Epidermal melanocyte (primary cell): ENCODE measurements around the gene DAG1.

ENCODE experiments used
- DNase-seq: peaks from one replicate; pipeline ENCODE4 v3.0.0; 2011; ENCODE audit warnings: low spot score; ENCODE audit not compliant: insufficient read length

Gene DAG1

DNA sequence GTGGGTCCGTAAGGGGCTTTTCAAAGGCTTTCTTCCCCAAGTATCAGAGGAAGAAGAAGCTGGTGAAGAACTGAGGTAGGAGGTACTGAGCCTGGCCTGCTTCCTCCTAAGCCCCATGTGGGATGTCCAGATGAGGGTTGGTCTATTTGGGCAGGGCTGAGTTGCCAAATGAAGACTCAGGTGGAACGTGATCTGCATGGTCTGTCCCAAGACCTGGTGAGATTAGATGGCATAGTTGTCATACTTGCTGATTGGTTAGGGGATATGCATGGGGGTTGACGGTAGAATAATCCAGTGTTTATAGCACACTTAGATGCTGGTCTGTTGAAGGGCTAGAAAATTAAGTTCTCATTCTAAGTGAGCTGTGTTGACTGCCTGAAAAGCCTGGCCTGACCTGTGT lies 47.9 kb downstream of the DAG1 start:
- DNase-seq, result no peak

- DNase-seq, result no peak
Observed at GRCh38 chr3:49518441-49518840, 48.4 kb downstream of the DAG1 start.

- peak; percentile 27 for DNase-seq
Observed at GRCh38 chr3:49519296-49519695, 49.2 kb downstream of the DAG1 start.

DNA sequence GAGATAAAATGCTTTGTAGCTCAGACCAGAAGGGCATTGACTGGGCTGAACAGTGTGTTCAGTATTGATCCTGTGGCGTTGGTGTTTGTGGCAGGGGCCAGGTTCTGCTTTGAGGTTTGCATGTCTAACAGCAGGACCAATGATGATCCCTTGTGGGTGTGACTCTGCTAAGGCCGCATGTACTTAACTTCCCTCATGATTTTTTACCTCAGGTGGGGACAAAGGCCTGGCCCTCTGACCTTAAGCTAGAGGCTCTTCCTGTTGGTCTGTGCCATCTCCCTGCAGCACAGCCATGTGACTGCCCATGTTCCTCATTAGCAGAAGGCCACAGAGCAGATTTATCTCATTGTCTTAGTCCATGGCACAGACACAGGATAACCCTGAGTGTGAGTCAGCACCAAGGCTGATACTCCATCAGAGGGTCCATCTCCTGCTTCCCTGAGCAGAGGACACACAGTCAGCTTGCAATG lies 49.9 kb downstream of the DAG1 start:
- DNase-seq, result no peak

DNA sequence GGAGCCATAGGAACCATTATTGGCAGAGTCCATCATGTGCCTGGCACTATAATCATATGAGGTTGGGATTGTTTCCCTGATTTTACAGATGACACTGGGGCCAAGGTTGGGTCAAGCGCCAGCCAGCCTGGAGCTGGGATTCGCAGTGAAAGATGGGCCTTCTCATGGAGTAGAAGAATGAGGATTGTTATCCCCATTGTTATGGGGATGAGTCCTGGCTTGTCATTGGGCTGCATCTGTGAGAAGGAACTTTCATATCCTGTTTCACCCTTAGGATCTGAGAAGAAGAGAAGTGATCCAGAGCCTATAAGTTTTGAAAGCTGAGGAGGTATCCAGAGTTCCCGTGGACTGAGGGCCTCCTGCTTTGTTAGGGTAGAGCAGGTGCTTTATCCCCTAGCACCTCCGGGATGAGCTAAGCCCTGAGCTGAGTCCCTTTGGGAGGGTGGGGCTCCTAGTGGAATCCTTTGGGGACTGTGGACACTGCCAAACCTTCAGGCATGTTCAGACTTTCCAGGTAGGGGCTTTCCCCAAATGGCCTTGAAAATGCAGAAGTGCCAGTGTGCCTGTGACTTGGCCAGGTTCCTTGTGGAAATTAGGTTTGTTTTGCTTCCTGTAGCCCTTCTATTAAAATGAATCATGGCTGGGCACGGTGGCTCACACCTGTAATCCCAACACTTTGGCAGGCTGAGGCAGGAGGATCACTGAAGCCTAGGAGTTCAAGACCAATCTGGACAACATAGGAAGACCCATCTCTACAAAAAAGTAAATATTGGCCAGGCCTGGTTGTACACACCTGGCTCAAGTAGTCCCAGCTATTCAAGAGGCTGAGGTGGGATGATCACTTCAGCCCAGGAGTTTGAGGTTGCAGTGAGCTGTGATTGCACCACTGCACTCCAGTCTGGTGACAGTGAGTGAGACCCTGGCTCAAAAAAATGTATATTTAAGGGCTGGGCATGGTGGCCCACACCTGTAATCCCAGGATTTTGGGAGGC lies 54.0 kb downstream of the DAG1 start:
- no peak for DNase-seq

GRCh38 chr3:49529567-49529966 lies 59.5 kb downstream of the DAG1 start:
- DNase-seq, result no peak

GRCh38 chr3:49530231-49530630 lies 60.2 kb downstream of the DAG1 start:
- DNase-seq, result no peak

DNA sequence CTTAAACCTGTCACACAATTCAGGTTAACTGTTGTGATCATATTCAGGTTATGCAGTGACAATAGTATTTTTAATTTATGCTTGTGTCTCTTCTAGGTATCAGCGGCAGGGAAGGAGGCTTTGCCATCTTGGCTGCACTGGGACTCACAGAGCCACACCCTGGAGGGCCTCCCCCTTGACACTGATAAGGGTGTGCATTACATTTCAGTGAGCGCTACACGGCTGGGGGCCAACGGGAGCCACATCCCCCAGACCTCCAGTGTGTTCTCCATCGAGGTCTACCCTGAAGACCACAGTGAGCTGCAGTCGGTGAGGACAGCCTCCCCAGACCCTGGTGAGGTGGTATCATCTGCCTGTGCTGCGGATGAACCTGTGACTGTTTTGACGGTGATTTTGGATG lies 60.6 kb downstream of the DAG1 start:
- DNase-seq, result no peak

DNA sequence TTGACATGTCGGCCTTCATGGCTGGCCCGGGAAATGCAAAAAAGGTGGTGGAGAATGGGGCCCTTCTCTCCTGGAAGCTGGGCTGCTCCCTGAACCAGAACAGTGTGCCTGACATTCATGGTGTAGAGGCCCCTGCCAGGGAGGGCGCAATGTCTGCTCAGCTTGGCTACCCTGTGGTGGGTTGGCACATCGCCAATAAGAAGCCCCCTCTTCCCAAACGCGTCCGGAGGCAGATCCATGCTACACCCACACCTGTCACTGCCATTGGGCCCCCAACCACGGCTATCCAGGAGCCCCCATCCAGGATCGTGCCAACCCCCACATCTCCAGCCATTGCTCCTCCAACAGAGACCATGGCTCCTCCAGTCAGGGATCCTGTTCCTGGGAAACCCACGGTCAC lies 61.2 kb downstream of the DAG1 start:
- DNase-seq, result no peak

- DNase-seq, result no peak
Observed at GRCh38 chr3:49531715-49532114, 61.6 kb downstream of the DAG1 start.

DNA sequence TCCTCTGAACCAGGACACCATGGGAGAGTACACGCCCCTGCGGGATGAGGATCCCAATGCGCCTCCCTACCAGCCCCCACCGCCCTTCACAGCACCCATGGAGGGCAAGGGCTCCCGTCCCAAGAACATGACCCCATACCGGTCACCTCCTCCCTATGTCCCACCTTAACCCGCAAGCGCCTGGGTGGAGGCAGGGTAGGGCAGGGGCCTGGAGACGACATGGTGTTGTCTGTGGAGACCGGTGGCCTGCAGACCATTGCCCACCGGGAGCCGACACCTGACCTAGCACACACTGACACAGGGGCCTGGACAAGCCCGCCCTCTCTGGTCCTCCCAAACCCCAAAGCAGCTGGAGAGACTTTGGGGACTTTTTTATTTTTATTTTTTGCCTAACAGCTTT lies 63.0 kb downstream of the DAG1 start:
- no peak for DNase-seq

DNA sequence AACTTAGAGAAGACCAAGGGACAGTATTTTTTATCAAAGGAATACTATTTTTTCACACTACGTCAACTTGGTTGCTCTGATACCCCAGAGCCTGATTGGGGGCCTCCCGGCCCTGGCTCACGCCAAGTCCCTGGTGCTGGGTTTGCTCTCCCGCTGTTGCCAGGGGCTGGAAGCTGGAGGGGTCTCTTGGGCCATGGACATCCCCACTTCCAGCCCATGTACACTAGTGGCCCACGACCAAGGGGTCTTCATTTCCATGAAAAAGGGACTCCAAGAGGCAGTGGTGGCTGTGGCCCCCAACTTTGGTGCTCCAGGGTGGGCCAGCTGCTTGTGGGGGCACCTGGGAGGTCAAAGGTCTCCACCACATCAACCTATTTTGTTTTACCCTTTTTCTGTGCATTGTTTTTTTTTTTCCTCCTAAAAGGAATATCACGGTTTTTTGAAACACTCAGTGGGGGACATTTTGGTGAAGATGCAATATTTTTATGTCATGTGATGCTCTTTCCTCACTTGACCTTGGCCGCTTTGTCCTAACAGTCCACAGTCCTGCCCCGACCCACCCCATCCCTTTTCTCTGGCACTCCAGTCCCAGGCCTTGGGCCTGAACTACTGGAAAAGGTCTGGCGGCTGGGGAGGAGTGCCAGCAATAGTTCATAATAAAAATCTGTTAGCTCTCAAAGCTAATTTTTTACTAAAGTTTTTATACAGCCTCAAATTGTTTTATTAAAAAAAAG lies 63.9 kb downstream of the DAG1 start:
- no peak for DNase-seq

DNA sequence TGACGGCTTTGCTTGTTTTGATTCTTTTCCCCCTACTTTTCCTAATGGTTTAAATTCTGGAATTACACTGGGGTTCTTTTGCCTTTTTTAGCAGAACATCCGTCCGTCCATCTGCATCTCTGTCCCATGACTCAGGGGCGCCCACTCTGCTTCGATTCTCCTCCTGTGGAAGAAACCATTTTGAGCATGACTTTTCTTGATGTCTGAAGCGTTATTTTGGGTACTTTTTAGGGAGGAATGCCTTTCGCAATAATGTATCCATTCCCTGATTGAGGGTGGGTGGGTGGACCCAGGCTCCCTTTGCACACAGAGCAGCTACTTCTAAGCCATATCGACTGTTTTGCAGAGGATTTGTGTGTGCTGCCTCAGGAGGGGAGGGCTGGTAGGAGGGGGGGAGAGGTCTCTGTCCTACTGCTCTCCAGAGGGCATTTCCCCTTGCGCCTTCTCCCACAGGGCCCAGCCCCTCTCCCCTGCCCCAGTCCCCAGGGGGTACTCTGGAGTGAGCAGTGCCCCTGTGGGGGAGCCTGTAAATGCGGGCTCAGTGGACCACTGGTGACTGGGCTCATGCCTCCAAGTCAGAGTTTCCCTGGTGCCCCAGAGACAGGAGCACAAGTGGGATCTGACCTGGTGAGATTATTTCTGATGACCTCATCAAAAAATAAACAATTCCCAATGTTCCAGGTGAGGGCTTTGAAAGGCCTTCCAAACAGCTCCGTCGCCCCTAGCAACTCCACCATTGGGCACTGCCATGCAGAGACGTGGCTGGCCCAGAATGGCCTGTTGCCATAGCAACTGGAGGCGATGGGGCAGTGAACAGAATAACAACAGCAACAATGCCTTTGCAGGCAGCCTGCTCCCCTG lies 64.7 kb downstream of the DAG1 start:
- no peak for DNase-seq

DNA sequence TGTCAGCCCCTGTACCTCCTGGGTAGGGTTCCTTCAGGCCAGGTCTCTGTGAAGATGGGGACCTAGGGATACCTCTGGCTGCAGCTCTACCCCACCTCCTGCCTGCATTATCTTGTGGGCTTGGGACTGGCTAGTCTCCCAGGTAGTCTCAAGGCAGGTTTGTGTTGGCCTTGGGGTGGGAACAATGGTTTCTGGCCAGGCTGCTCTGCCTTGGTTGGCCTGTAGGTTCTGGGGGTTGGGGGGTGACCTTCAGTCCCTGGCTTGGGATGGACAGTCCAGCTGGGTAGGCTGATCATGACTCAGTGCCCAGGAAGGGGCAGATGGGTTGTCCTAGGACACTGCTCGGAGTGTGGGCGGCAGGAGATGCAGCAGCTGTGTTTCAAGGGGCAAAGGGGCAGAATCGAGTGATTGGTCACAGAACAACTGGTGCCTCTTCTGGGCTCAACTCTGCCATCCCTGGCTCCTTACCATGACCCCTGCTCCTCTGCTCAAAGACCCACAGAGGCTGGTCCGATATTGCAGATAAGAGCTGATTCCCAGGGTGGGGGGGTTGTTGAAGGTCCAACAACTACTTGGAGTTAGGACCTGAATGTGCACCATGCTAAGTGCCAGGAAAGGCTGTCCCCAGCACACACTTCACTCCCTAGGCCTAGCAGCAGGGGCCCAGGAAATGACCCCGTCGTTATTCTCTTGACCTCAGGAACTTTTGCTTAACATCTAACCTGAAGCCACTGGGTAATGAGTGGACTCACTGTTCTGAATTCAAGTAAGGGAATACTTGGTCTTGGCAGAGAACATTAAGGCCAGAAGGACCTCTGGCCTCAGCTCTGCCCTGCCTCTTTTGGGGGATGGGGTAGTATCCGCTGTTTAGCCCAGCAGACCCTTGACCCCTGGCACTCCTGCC lies 66.2 kb downstream of the DAG1 start:
- DNase-seq, result no peak

DNA sequence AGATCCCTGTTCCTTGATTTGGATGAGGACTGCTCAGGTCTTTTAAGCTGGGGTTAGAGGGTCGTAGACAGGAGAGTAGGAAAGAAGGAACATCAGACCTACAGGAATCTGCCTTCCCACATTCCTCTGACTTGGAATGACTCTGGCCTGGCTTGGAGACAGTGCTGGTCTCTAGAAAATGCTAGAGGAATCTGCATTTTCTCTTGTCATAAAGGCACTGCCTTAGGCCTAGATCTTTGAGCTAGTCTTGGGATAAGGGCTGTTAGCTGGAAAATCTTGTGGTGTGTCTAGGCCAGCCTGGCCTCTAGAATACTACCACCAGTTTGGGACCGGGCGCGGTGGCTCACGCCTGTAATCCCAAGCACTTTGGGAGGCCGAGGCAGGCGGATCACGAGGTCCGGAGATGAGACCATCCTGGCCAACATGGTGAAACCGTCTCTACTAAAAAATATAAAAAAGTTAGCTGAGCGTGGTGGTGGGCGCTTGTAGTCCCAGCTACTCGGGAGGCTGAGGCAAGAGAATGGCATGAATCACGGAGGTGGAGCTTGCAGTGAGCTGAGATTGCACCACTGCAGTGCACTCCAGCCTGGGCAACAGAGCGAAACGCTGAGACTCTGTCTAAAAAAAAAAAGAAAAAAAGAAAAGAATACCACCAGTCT lies 66.9 kb downstream of the DAG1 start:
- no peak for DNase-seq

GRCh38 chr3:49539659-49540560 lies 69.8 kb downstream of the DAG1 start:
- DNase-seq, result peak; percentile 89

GRCh38 chr3:49552087-49552486 lies 82.0 kb downstream of the DAG1 start:
- DNase-seq, result no peak

GRCh38 chr3:49553324-49553691 lies 83.2 kb downstream of the DAG1 start:
- no peak for DNase-seq
